ENCODE data around the gene CCDC148. TPM values are rescaled to one million over a fixed set of nuclear protein-coding genes. Genes with fewer than 3 reads are reported as not detected.

CCDC148 gene
- total RNA-seq, 1 donor from 2014 or later: 1.8 TPM

DNA sequence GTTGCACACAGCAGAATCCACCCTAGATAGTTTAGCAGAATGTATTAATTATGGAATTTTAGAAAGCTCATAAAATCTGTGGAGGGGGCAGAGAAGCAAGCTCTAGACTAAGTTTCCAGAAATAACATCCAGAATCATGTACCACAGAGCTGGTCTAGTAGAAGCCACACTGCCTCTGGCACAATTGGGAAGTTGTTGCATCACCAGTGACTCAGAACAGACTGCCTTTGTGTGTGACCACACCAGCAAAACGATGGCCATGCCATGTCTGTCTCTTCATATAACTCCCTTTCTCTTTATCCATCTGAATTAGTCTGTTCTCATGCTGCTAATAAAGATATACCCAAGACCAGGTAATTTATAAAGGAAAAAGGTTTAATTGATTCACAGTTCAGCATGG is 158.9 kb downstream of the CCDC148 start:
- Mint-ChIP-seq H3K27ac (ENCODE audit: unreplicated experiment) (no peak overlapping the region), H3K9me3 (ENCODE audit: unreplicated experiment) (no peaks in the 10 kb centered on the region), H3K27me3 (ENCODE audit: unreplicated experiment) (no peaks in the 10 kb centered on the region), H3K4me1 (ENCODE audit: low read depth, unreplicated experiment) (no peaks in the 10 kb centered on the region), H3K4me3 (ENCODE audit: unreplicated experiment) (no peak overlapping the region), H3K36me3 (ENCODE audit: unreplicated experiment) (no peaks in the 10 kb centered on the region)
- TF ChIP-seq, protein P1, sequence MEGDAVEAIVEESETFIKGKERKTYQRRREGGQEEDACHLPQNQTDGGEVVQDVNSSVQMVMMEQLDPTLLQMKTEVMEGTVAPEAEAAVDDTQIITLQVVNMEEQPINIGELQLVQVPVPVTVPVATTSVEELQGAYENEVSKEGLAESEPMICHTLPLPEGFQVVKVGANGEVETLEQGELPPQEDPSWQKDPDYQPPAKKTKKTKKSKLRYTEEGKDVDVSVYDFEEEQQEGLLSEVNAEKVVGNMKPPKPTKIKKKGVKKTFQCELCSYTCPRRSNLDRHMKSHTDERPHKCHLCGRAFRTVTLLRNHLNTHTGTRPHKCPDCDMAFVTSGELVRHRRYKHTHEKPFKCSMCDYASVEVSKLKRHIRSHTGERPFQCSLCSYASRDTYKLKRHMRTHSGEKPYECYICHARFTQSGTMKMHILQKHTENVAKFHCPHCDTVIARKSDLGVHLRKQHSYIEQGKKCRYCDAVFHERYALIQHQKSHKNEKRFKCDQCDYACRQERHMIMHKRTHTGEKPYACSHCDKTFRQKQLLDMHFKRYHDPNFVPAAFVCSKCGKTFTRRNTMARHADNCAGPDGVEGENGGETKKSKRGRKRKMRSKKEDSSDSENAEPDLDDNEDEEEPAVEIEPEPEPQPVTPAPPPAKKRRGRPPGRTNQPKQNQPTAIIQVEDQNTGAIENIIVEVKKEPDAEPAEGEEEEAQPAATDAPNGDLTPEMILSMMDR (IDR thresholded peaks at IDR 0.05; ENCODE audit: partially characterized antibody, unreplicated experiment): no peak
- no peak for DNase-seq

DNA sequence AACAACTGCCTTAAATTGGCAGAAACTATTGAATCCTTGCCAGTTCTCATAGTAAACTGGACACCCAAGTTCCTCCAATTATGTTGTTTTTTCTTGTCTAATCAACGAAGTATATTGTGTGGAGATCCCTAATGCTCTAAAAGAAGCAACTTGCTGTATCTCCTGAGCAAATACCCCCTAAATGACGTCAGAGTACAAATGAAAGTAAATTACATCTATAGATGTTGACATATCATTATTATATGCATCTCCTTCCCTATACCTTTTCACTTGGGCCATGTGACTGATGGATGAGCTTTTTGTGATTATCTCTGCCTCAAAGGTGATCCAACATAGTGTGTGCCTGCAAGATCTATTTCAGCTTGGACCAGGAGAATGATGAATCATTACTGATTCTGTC is 159.4 kb downstream of the CCDC148 start:
- Mint-ChIP-seq H3K4me3 (ENCODE audit: unreplicated experiment) (no peak overlapping the region), H3K27ac (ENCODE audit: unreplicated experiment) (no peak overlapping the region), H3K36me3 (ENCODE audit: unreplicated experiment) (no peaks in the 10 kb centered on the region), H3K27me3 (ENCODE audit: unreplicated experiment) (no peaks in the 10 kb centered on the region), H3K9me3 (ENCODE audit: unreplicated experiment) (no peaks in the 10 kb centered on the region), H3K4me1 (ENCODE audit: low read depth, unreplicated experiment) (no peaks in the 10 kb centered on the region)
- no peak for DNase-seq
- TF ChIP-seq, protein P1 (IDR thresholded peaks at IDR 0.05; ENCODE audit: partially characterized antibody, unreplicated experiment): no peak

DNA sequence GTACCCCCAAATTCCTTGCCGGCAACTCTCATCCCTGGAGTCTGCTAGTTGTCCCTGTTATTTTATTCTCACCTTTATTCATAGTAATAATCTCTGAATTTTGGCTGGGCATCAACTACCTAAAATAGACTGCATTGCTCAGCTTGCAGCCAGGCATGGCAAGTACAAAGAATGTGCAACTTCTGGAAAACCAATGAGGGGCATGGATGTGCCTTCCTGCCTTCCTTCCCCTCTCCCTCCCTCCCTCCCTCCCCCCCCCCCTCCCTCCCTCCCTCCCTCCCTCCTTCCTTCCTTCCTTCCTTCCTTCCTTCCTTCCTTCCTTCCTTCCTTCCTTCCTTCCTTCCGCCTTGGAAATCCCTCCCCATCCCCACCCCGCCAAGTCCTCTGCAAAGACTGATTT is 162.8 kb downstream of the CCDC148 start:
- Mint-ChIP-seq H3K27me3 (ENCODE audit: unreplicated experiment) (no peaks in the 10 kb centered on the region), H3K9me3 (ENCODE audit: unreplicated experiment) (no peaks in the 10 kb centered on the region), H3K27ac (ENCODE audit: unreplicated experiment) (no peak overlapping the region), H3K4me1 (ENCODE audit: low read depth, unreplicated experiment) (no peaks in the 10 kb centered on the region), H3K36me3 (ENCODE audit: unreplicated experiment) (peaks cover under 1% of the 10 kb centered on the region), H3K4me3 (ENCODE audit: unreplicated experiment) (no peak overlapping the region)
- DNase-seq: no peak
- TF ChIP-seq, protein P1 (IDR thresholded peaks at IDR 0.05; ENCODE audit: partially characterized antibody, unreplicated experiment): no peak

DNA sequence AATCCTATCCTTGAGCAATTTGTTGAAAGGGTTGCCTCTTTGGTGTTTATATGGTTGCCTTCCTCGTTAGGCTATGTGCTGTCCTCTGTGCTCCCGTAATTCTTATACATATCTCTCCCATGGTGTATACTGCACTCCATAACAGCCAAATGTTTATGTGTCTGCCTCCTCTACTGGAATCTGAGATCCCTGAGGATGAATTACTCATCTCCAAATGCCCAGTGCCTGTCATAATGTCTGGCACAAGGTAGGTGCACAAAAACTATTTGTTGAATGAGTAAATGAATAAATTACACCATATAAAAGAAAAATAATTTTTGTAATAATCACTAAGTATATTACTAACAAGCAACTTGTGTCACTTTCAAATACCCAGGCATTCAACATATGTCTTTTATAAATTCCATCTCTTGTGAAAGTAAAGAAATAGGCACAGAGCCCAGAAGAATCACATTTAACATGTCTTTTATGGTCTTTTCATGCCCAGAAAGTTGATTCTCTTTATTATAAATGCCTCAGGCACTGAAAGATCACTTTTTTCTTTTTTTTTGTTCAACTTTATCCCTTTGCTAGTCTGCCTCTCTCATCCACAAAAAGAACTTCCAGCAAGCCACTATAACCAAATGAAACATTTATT is 164.9 kb downstream of the CCDC148 start:
- H3K9me3 Mint-ChIP-seq (ENCODE audit: unreplicated experiment): no peaks in the 10 kb centered on the region
- DNase-seq: no peak
- peaks cover 2% of the 10 kb centered on the region for H3K27me3 Mint-ChIP-seq (ENCODE audit: unreplicated experiment)
- peaks cover 16% of the 10 kb centered on the region for H3K36me3 Mint-ChIP-seq (ENCODE audit: unreplicated experiment)
- H3K4me1 Mint-ChIP-seq (ENCODE audit: low read depth, unreplicated experiment): no peaks in the 10 kb centered on the region
- H3K4me3 Mint-ChIP-seq (ENCODE audit: unreplicated experiment): no peak overlapping the region
- no peak overlapping the region for H3K27ac Mint-ChIP-seq (ENCODE audit: unreplicated experiment)
- TF ChIP-seq, protein P1 (IDR thresholded peaks at IDR 0.05; ENCODE audit: partially characterized antibody, unreplicated experiment): no peak

DNA sequence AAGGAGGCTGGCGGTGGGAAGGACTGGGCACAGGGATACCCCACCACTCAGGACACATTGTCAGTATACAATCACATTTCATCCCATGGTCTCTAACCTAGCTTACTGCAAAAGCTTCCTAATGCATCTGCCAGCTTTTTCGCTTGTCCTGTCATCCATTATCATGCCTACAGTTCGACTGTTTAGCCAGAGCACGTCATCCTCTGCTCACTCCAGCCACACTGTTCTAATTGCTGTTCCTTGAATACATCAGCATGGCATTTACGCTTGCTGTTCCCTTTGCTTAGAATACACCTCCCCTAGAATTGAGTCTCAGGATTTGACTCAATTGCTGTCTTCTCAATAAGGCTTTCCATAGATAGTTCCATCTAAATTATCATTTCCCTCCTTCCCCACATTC is 166.3 kb downstream of the CCDC148 start:
- peaks cover 16% of the 10 kb centered on the region for H3K36me3 Mint-ChIP-seq (ENCODE audit: unreplicated experiment)
- no peak overlapping the region for H3K27ac Mint-ChIP-seq (ENCODE audit: unreplicated experiment)
- H3K27me3 Mint-ChIP-seq (ENCODE audit: unreplicated experiment): peaks cover 2% of the 10 kb centered on the region
- H3K9me3 Mint-ChIP-seq (ENCODE audit: unreplicated experiment): no peaks in the 10 kb centered on the region
- no peak overlapping the region for H3K4me3 Mint-ChIP-seq (ENCODE audit: unreplicated experiment)
- H3K4me1 Mint-ChIP-seq (ENCODE audit: low read depth, unreplicated experiment): no peaks in the 10 kb centered on the region
- TF ChIP-seq, protein P1 (IDR thresholded peaks at IDR 0.05; ENCODE audit: partially characterized antibody, unreplicated experiment): no peak
- no peak for DNase-seq

Measured in glutamatergic neuron (in vitro differentiated cells).